Measurements from ENCODE around the gene HEBP2. TPM values are rescaled to one million over a fixed set of nuclear protein-coding genes. Genes with fewer than 3 reads are reported as not detected.

The HEBP2 gene
- total RNA-seq, 1 experiment from 2014 or later = 58.9 TPM

GRCh38 chr6:138434925-138435324, 30.9 kb downstream of the HEBP2 start:
- Histone ChIP-seq H3F3A (ENCODE audit: low read length, unreplicated experiment) (no peaks in the 10 kb centered on the region), H4K20me1 (ENCODE audit: low read length) (no peaks in the 10 kb centered on the region), H3K27ac (ENCODE audit: low read length) (no peak overlapping the region), H2AFZ (ENCODE audit: low read length) (no peak overlapping the region), H3K9me3 (ENCODE audit: low read length) (no peaks in the 10 kb centered on the region), H3K27me3 (ENCODE audit: low read length) (no peaks in the 10 kb centered on the region), H3K79me2 (ENCODE audit: low read length) (no peaks in the 10 kb centered on the region), H3K36me3 (ENCODE audit: low read depth, low read length) (no peaks in the 10 kb centered on the region), H3K9me2 (replicated peaks; ENCODE audit: low read length) (no peaks in the 10 kb centered on the region), H3K9ac (ENCODE audit: low read length) (no peak overlapping the region), H3K4me3 (ENCODE audit: low read length) (no peak overlapping the region), H3K4me2 (ENCODE audit: low read length) (no peak overlapping the region), H3K4me1 (ENCODE audit: insufficient read depth, low read length) (no peaks in the 10 kb centered on the region)
- BruUV-seq (replicated peaks) = no TSS peak
- no peak for DNase-seq
- ATAC-seq = no peak
- ChIA-PET CTCF (interaction anchor here (0.6 to 0.7 kb wide), 3 partner anchors 75 to 507 kb away, joined by 3 to 5 read pairs (median 3); no protein-coding TSS in a partner anchor), POLR2A (ENCODE audit: unreplicated experiment) (no interaction called here)
- TF ChIP-seq EZH2phosphoT487 (IDR thresholded peaks at IDR 0.05; ENCODE audit: borderline replicate concordance, low read length) = no peak
- TF ChIP-seq CTCF (conservative IDR thresholded peaks at IDR 0.05; ENCODE audit: low read depth, low read length) = no peak
- TF ChIP-seq EZH2 (IDR thresholded peaks at IDR 0.05; ENCODE audit: low read length, unreplicated experiment) = no peak
- intact Hi-C loops (cut with micrococcal nuclease) = no loop called here

GRCh38 chr6:138439546-138439945, 35.5 kb downstream of the HEBP2 start:
- H3K27ac ChIP-seq (ENCODE audit: low read length) = no peak overlapping the region
- no peaks in the 10 kb centered on the region for H4K20me1 ChIP-seq (ENCODE audit: low read length)
- H3K9me3 ChIP-seq (ENCODE audit: low read length) = no peaks in the 10 kb centered on the region
- no peaks in the 10 kb centered on the region for H3K4me1 ChIP-seq (ENCODE audit: insufficient read depth, low read length)
- TF ChIP-seq CTCF (conservative IDR thresholded peaks at IDR 0.05; ENCODE audit: low read depth, low read length) (no peak), EZH2 (IDR thresholded peaks at IDR 0.05; ENCODE audit: low read length, unreplicated experiment) (no peak), EZH2phosphoT487 (IDR thresholded peaks at IDR 0.05; ENCODE audit: borderline replicate concordance, low read length) (no peak)
- no peak overlapping the region for H3K9ac ChIP-seq (ENCODE audit: low read length)
- ATAC-seq (no peak), DNase-seq (no peak)
- H3K27me3 ChIP-seq (ENCODE audit: low read length) = no peaks in the 10 kb centered on the region
- BruUV-seq (replicated peaks) = no TSS peak
- no peaks in the 10 kb centered on the region for H3K9me2 ChIP-seq (replicated peaks; ENCODE audit: low read length)
- CTCF ChIA-PET = no interaction called here
- intact Hi-C loops (cut with micrococcal nuclease) = no loop called here
- no peak overlapping the region for H3K4me2 ChIP-seq (ENCODE audit: low read length)
- H2AFZ ChIP-seq (ENCODE audit: low read length) = no peak overlapping the region
- no peaks in the 10 kb centered on the region for H3K36me3 ChIP-seq (ENCODE audit: low read depth, low read length)
- H3K4me3 ChIP-seq (ENCODE audit: low read length) = no peak overlapping the region
- no peaks in the 10 kb centered on the region for H3K79me2 ChIP-seq (ENCODE audit: low read length)
- POLR2A ChIA-PET (ENCODE audit: unreplicated experiment) = no interaction called here
- no peaks in the 10 kb centered on the region for H3F3A ChIP-seq (ENCODE audit: low read length, unreplicated experiment)

- ATAC-seq (no peak), DNase-seq (no peak)
- no peaks in the 10 kb centered on the region for H3K4me1 ChIP-seq (ENCODE audit: insufficient read depth, low read length)
- CTCF ChIA-PET = no interaction called here
- no peaks in the 10 kb centered on the region for H3K9me2 ChIP-seq (replicated peaks; ENCODE audit: low read length)
- no peaks in the 10 kb centered on the region for H4K20me1 ChIP-seq (ENCODE audit: low read length)
- POLR2A ChIA-PET (ENCODE audit: unreplicated experiment) = no interaction called here
- no peaks in the 10 kb centered on the region for H3K79me2 ChIP-seq (ENCODE audit: low read length)
- H3K4me2 ChIP-seq (ENCODE audit: low read length) = no peak overlapping the region
- no peak overlapping the region for H3K9ac ChIP-seq (ENCODE audit: low read length)
- no peak for TF ChIP-seq EZH2 (IDR thresholded peaks at IDR 0.05; ENCODE audit: low read length, unreplicated experiment)
- TF ChIP-seq EZH2phosphoT487 (IDR thresholded peaks at IDR 0.05; ENCODE audit: borderline replicate concordance, low read length) = no peak
- no peak for TF ChIP-seq CTCF (conservative IDR thresholded peaks at IDR 0.05; ENCODE audit: low read depth, low read length)
- H3K4me3 ChIP-seq (ENCODE audit: low read length) = no peak overlapping the region
- H3K27me3 ChIP-seq (ENCODE audit: low read length) = no peaks in the 10 kb centered on the region
- H2AFZ ChIP-seq (ENCODE audit: low read length) = no peak overlapping the region
- BruUV-seq (replicated peaks) = no TSS peak
- H3K9me3 ChIP-seq (ENCODE audit: low read length) = no peaks in the 10 kb centered on the region
- no peak overlapping the region for H3K27ac ChIP-seq (ENCODE audit: low read length)
- no peaks in the 10 kb centered on the region for H3F3A ChIP-seq (ENCODE audit: low read length, unreplicated experiment)
- intact Hi-C loops (cut with micrococcal nuclease) = no loop called here
- H3K36me3 ChIP-seq (ENCODE audit: low read depth, low read length) = no peaks in the 10 kb centered on the region
Observed at GRCh38 chr6:138440296-138440695, 36.3 kb downstream of the HEBP2 start.
